Non-pigmented ciliary epithelial cell (primary cell): ENCODE data around the gene TMEM42.

ENCODE experiments used
- DNase-seq: peaks from one replicate; pipeline ENCODE4 v3.0.0-alpha.2; 2010; ENCODE audit warnings: low read depth

The TMEM42 gene

DNA sequence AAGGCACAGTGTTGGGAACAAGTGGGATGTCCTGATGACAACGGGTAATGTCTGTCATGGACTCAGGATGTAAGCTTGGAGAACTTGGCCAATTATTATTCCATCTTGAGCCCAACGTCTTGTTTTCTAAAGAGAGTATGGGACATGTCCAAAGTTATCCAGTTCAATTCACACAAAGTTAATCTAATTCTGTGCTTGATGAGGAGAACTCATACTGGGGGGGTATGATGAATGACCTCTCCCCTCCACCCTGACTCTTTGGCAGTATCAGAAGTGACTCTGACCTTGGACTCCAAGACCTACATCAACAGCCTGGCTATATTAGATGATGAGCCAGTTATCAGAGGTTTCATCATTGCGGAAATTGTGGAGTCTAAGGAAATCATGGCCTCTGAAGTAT is 49.0 kb downstream of the TMEM42 start:
- no peak for DNase-seq

GRCh38 chr3:44913868-44914468 is 52.3 kb downstream of the TMEM42 start:
- peak; percentile 31 for DNase-seq

DNA sequence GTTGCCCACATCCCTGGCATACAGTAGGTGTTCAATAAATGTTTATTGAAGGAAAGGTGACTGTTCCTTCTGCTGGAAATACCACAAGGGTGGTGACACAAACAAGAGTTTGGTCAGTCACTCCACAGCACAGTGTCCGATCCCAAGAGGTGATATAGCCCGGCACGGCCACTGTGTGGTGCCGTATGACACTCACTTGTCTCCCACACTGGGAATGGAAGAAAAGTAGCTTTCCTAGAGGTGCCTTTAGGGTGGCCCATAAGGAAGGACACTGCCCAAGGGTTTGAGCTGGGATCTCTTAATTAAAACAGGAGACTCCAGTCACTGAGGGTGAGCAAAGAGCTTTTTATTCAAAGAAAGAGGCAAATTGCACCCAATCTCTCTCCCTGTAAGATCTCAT is 53.2 kb downstream of the TMEM42 start:
- no peak for DNase-seq
